Skeletal muscle tissue (tissue), 4 donors: ENCODE results near the gene ROPN1L. TPM values are rescaled to one million over a fixed set of nuclear protein-coding genes. Genes with fewer than 3 reads are reported as not detected.

ENCODE experiments used
- H3K27ac ChIP-seq: one replicate; pipeline ENCODE4 v1.7.0; 2013; ENCODE audit warnings: mild to moderate bottlenecking, low read depth, low read length, inconsistent platforms
- H3K27me3 ChIP-seq, 3 donors: one replicate each; pipeline ENCODE4 v1.7.0; 2013; ENCODE audit warnings: low read length in 3 of 3; ENCODE audit not compliant: control insufficient read depth in 3 of 3, insufficient read depth in 3 of 3
- H3K36me3 ChIP-seq, 3 donors: one replicate each; pipeline ENCODE4 v1.7.0; 2013; ENCODE audit warnings: low read length in 3 of 3; ENCODE audit not compliant: control insufficient read depth in 3 of 3, insufficient read depth in 3 of 3
- H3K4me1 ChIP-seq, 3 donors: one replicate each; pipeline ENCODE4 v1.7.0; 2013; ENCODE audit warnings: low read length in 3 of 3, mild to moderate bottlenecking in 3 of 3; ENCODE audit not compliant: control insufficient read depth in 3 of 3, insufficient read depth in 3 of 3
- H3K4me3 ChIP-seq, 3 donors: one replicate each; pipeline ENCODE4 v1.7.0; 2013; ENCODE audit warnings: low read length in 3 of 3
- H3K9ac ChIP-seq, 3 donors: one replicate each; pipeline ENCODE4 v1.7.0; 2013; ENCODE audit warnings: low read length in 3 of 3, mild to moderate bottlenecking in 3 of 3, moderate library complexity in 2 of 3, low read depth in 1 of 3
- H3K9me3 ChIP-seq, 3 donors: one replicate each; pipeline ENCODE4 v1.7.0; 2013; ENCODE audit warnings: low read length in 3 of 3; ENCODE audit not compliant: control insufficient read depth in 3 of 3
- total RNA-seq: library from RNA; depleted of rRNA; stranded (reverse); fragments of >200 nt; gene quantifications from one replicate; pipeline ENCODE4 v1.2.3, GENCODE V29; 2014
- donor health status: Osteomylitis.

Gene ROPN1L
- total RNA-seq, 1 donor from 2014 or later, result not detected

- Histone ChIP-seq H3K9me3 (no peaks in the 10 kb centered on the region), H3K27ac (no peak overlapping the region), H3K9ac (no peak overlapping the region), H3K36me3 (peaks cover 39 to 73% (median 62%) of the 10 kb centered on the region in 3 donors), H3K4me3 (no peak overlapping the region), H3K4me1 (no peaks in the 10 kb centered on the region), H3K27me3 (no peaks in the 10 kb centered on the region)
Observed at GRCh38 chr5:10424124-10424731, 17.5 kb upstream of the ROPN1L start.

DNA sequence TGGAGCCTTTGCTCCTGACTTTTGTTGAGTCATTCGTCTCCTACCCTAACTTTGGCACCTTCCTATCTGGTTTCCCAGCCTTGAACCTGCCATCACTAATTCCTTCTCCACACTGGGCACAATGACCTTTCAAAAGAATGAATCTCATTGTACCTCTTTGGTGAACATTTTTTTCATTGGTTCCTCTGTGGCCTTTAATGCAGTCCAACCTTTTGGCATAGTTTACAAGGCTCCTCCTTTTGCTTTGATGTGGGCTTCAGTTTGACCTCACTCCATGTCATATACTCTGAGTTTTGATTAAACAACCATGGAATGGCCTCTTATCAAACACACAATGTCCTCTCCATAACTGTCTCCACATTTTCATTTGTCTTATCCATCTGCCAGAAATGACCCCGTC lies 14.5 kb upstream of the ROPN1L start:
- H3K27me3 ChIP-seq, result no peaks in the 10 kb centered on the region
- no peak overlapping the region for H3K9ac ChIP-seq
- H3K27ac ChIP-seq, result no peak overlapping the region
- H3K4me1 ChIP-seq, result peaks cover 0 to under 1% (median 0%) of the 10 kb centered on the region in 3 donors
- peaks cover 33 to 65% (median 57%) of the 10 kb centered on the region in 3 donors for H3K36me3 ChIP-seq
- no peak overlapping the region for H3K4me3 ChIP-seq
- H3K9me3 ChIP-seq, result no peaks in the 10 kb centered on the region

DNA sequence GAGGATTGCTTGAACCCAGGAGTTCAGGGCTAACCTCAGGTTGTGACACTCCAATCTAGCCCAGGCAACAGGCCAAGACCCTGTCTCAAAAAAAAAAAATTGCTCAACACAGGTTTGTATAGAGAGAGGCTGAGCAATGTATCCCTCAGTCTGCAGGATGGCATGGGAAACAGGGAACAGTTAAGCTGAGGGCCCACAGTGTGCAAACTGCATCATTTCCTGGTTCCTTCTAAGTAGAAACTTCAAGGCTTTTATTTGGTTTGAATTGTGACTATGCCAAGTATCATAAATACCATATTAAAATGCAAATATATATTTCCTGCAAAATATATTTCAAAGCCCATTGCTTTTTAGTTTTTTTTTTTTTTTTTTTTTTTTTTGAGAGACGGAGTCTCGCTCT lies 13.7 kb upstream of the ROPN1L start:
- Histone ChIP-seq H3K9ac (no peak overlapping the region), H3K4me3 (no peak overlapping the region), H3K36me3 (peaks cover 37 to 66% (median 62%) of the 10 kb centered on the region in 3 donors), H3K4me1 (peaks cover 0 to 4% (median 0%) of the 10 kb centered on the region in 3 donors), H3K9me3 (no peaks in the 10 kb centered on the region), H3K27me3 (no peaks in the 10 kb centered on the region), H3K27ac (no peak overlapping the region)

GRCh38 chr5:10431415-10431814 lies 10.3 kb upstream of the ROPN1L start:
- Histone ChIP-seq H3K4me1 (peaks cover 0 to 4% (median 0%) of the 10 kb centered on the region in 3 donors), H3K9me3 (no peaks in the 10 kb centered on the region), H3K27ac (no peak overlapping the region), H3K4me3 (no peak overlapping the region), H3K9ac (no peak overlapping the region), H3K27me3 (no peaks in the 10 kb centered on the region), H3K36me3 (peaks cover 38 to 62% (median 59%) of the 10 kb centered on the region in 3 donors)

DNA sequence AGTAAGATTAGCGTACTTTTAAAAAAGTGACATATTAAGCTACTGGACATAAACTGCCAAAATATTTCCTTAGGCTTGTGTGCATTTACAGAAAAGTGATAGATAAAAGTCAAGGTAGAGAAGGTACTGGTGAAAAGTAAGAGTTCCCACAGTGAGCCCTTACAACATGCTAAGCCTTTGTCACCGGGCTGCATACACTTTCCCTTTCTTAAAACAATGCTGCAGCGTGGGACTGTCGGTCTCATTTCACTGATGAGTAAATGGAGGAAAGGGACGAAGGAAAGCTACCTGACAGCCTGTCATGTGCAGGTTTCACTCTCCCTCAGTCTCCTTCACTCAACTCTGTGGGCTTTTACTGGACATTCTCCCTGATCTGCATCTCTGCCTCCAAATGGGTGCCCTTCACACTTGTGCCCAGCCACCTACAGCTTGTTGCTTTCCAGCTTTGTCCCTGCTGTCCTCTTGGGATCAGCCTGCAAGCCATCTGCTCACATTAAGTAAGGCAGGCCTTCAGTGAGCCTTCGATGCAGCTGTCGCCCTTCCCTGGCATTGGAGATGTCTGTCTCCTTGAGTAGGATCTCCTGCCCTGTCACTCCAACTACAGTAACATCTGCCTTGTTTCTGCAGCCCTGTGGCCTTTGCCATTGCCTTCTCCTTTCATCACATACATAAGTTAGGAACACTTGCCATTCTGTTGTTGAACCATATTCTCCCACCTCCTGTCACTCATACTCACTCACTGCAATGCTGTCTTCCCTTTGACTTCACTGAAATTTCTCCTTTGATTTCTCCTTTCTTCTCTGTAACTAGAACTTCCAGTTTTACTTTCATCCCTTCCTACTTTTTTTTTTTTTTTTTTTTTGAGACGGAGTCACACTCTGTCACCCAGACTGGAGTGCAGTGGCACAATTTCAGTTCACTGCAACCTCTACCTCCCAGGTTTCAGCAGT lies 9.3 kb upstream of the ROPN1L start:
- Histone ChIP-seq H3K36me3 (peaks cover 30 to 53% (median 50%) of the 10 kb centered on the region in 3 donors), H3K4me3 (no peak overlapping the region), H3K27me3 (no peaks in the 10 kb centered on the region), H3K27ac (no peak overlapping the region), H3K9ac (no peak overlapping the region), H3K4me1 (peaks cover 0 to 5% (median 4%) of the 10 kb centered on the region in 3 donors), H3K9me3 (no peaks in the 10 kb centered on the region)

GRCh38 chr5:10434392-10434791 lies 7.3 kb upstream of the ROPN1L start:
- Histone ChIP-seq H3K4me3 (no peak overlapping the region), H3K27me3 (no peaks in the 10 kb centered on the region), H3K4me1 (peaks cover 3 to 7% (median 4%) of the 10 kb centered on the region in 3 donors), H3K36me3 (peaks cover 23 to 46% (median 43%) of the 10 kb centered on the region in 3 donors), H3K9me3 (no peaks in the 10 kb centered on the region), H3K27ac (no peak overlapping the region), H3K9ac (no peak overlapping the region)

- Histone ChIP-seq H3K4me1 (peaks cover 13 to 25% (median 15%) of the 10 kb centered on the region in 3 donors), H3K4me3 (no peak overlapping the region), H3K9me3 (no peaks in the 10 kb centered on the region), H3K27ac (no peak overlapping the region), H3K36me3 (peaks cover 4 to 14% (median 13%) of the 10 kb centered on the region in 3 donors), H3K27me3 (no peaks in the 10 kb centered on the region), H3K9ac (no peak overlapping the region)
Observed at GRCh38 chr5:10438301-10438700, 3.4 kb upstream of the ROPN1L start.

- Histone ChIP-seq H3K27me3 (no peaks in the 10 kb centered on the region), H3K4me3 (no peak overlapping the region), H3K36me3 (peaks cover 0 to 2% (median 1%) of the 10 kb centered on the region in 3 donors), H3K9me3 (no peaks in the 10 kb centered on the region), H3K9ac (no peak overlapping the region), H3K4me1 (peaks cover 13 to 25% (median 15%) of the 10 kb centered on the region in 3 donors), H3K27ac (no peak overlapping the region)
Observed at GRCh38 chr5:10439692-10440091, 2.0 kb upstream of the ROPN1L start.

DNA sequence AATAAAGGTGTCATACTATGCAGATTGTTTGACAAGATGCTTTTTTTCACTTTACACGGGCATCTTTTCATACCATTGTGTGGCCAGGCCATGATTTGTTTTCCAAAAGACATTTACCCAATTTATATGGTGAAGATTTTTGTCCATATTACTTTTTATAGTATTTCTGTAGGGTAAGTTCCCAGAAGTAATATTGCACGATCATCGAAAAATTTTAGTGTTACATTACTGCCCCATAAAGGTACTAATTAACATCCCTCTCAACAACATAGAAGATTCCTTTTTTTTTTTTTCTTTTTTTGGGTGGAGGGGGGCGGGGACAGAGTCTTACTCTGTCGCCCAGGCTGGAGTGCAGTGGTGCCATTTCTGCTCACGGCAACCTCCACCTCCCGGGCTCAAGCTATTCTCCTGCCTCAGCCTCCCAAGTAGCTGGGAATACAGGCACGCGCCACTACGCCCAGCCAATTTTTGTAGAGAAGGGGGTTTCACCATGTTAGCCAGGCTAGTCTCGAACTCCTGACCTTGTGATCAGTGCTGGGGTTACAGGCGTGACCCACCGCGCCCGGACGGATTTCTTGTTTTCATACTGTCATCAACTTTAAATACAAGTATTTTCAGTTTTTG lies 1.2 kb upstream of the ROPN1L start:
- peak overlapping the region in 2 of 3 donors; percentile 72 to 82 for H3K9ac ChIP-seq
- H3K27ac ChIP-seq, result no peak overlapping the region
- peak overlapping the region; percentile 86 to 90 (median 89) for H3K4me3 ChIP-seq
- no peaks in the 10 kb centered on the region for H3K27me3 ChIP-seq
- no peaks in the 10 kb centered on the region for H3K9me3 ChIP-seq
- H3K36me3 ChIP-seq, result no peaks in the 10 kb centered on the region
- peaks cover 13 to 25% (median 15%) of the 10 kb centered on the region in 3 donors for H3K4me1 ChIP-seq
